Type B pancreatic cell (in vitro differentiated cells): Measurements from ENCODE around the gene ZNF750. TPM values are rescaled to one million over a fixed set of nuclear protein-coding genes. Genes with fewer than 3 reads are reported as not detected.

Experiments
- DNase-seq: peaks from one replicate; pipeline ENCODE4 v3.0.0; 2021; ENCODE audit warnings: mixed read lengths; ENCODE audit not compliant: unreplicated experiment; ENCODE audit errors: extremely low spot score
- H3K27ac Mint-ChIP-seq: 2 replicates; pipeline ENCODE4 v1.8.0; 2021; ENCODE audit warnings: mild to moderate bottlenecking, mixed read lengths
- H3K27me3 Mint-ChIP-seq: 2 replicates; pipeline ENCODE4 v1.8.0; 2021; ENCODE audit warnings: mixed read lengths
- H3K36me3 Mint-ChIP-seq: 2 replicates; pipeline ENCODE4 v1.8.0; 2021; ENCODE audit warnings: mixed read lengths
- H3K4me1 Mint-ChIP-seq: one replicate; pipeline ENCODE4 v1.8.0; 2021; ENCODE audit warnings: mixed read lengths; ENCODE audit not compliant: unreplicated experiment
- H3K4me3 Mint-ChIP-seq: 2 replicates; pipeline ENCODE4 v1.8.0; 2021; ENCODE audit warnings: mild to moderate bottlenecking, mixed read lengths
- H3K9me3 Mint-ChIP-seq: 2 replicates; pipeline ENCODE4 v1.8.0; 2021; ENCODE audit warnings: mixed read lengths
- total RNA-seq: library from RNA; stranded (reverse); gene quantifications from 2 replicates; pipeline ENCODE4 v1.2.1, GENCODE V29; 2021; ENCODE audit warnings: low replicate concordance
- TF ChIP-seq, protein P1 (sequence below): fragments of 200-600 bp; sonication (generic); conservative IDR thresholded peaks from 2 replicates; pipeline ENCODE4 v1.5.0; 2021; ENCODE audit warnings: antibody characterized with exemption, mild to moderate bottlenecking

Gene ZNF750
- total RNA-seq, 1 donor from 2014 or later = 10.3 TPM

DNA sequence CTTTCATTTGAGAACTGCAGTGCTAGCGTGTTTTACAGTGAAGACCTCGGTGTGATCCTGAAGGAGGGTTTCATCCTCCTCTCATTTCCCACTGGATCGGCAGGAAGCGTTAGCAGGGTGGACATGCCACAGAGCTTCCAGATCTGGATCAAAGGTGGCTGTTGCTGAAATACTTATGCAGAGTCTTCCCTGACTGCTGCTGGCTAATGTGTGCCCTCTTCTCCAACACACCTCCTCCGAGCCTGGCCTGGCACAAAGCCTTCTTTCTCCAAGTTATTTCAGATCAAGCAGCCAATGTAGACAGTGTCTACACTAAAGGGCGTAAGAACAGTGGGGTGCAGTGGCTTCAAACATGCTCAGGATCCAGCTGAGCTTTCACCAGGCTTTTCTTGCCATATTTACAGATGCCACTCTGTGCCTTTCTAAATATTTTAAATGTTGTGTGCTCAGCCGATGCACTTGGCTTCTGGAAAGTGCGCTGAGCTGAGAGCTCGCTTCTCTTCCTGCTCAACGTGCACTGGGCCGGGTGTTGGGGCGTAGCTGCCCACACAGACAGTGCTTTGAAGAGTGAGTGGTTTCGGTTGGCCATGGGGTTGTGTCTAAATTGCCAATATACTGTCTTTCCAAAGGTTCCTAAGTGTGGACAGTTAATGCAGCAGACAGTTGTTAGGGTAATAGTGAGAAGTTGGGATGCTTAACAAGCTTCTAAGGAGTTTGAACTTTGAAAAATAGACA, 2.1 kb downstream of the ZNF750 start:
- H3K27ac Mint-ChIP-seq = peak overlapping the region; percentile 89
- H3K4me3 Mint-ChIP-seq = peak overlapping the region; percentile 92
- no peaks in the 10 kb centered on the region for H3K27me3 Mint-ChIP-seq

DNA sequence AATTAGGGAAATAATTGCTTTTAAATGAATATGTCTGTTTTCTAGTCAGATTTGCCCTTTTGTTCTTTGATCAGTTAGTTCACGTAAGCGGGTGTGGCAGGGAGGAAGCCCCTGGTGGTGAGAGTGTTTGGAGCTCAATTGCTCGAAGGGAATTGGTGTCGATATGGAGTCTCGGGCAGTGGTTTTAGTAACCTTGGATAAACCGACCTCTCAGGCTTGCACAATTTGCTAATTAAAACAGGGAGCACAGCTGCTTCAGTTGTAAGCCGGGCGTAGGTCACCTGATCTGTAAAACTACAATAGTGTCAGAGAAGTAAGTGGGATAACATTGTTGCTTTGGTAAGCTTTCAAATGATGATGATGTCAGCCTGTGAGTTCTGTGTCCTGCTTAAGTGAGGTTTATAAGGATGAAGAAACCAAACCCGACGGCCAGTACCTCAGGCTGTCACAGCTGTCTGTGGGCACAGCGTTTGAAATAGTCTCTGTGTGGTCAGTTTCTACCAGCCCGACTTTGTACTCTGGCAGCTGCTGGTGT, 2.9 kb downstream of the ZNF750 start:
- TF ChIP-seq, protein P1, sequence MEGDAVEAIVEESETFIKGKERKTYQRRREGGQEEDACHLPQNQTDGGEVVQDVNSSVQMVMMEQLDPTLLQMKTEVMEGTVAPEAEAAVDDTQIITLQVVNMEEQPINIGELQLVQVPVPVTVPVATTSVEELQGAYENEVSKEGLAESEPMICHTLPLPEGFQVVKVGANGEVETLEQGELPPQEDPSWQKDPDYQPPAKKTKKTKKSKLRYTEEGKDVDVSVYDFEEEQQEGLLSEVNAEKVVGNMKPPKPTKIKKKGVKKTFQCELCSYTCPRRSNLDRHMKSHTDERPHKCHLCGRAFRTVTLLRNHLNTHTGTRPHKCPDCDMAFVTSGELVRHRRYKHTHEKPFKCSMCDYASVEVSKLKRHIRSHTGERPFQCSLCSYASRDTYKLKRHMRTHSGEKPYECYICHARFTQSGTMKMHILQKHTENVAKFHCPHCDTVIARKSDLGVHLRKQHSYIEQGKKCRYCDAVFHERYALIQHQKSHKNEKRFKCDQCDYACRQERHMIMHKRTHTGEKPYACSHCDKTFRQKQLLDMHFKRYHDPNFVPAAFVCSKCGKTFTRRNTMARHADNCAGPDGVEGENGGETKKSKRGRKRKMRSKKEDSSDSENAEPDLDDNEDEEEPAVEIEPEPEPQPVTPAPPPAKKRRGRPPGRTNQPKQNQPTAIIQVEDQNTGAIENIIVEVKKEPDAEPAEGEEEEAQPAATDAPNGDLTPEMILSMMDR = peak; percentile 64
- Mint-ChIP-seq H3K27ac (peak overlapping the region; percentile 89), H3K27me3 (no peaks in the 10 kb centered on the region), H3K9me3 (no peaks in the 10 kb centered on the region), H3K36me3 (peaks cover 7% of the 10 kb centered on the region), H3K4me3 (peak overlapping the region; percentile 92), H3K4me1 (peaks cover 29% of the 10 kb centered on the region)
- no peak for DNase-seq

More for the DNA sequence above, 2.1 kb downstream of the ZNF750 start:
- Mint-ChIP-seq H3K9me3 (no peaks in the 10 kb centered on the region), H3K36me3 (peaks cover 3% of the 10 kb centered on the region), H3K4me1 (peaks cover 33% of the 10 kb centered on the region)
- no peak for DNase-seq
- TF ChIP-seq, protein P1 = no peak

DNA sequence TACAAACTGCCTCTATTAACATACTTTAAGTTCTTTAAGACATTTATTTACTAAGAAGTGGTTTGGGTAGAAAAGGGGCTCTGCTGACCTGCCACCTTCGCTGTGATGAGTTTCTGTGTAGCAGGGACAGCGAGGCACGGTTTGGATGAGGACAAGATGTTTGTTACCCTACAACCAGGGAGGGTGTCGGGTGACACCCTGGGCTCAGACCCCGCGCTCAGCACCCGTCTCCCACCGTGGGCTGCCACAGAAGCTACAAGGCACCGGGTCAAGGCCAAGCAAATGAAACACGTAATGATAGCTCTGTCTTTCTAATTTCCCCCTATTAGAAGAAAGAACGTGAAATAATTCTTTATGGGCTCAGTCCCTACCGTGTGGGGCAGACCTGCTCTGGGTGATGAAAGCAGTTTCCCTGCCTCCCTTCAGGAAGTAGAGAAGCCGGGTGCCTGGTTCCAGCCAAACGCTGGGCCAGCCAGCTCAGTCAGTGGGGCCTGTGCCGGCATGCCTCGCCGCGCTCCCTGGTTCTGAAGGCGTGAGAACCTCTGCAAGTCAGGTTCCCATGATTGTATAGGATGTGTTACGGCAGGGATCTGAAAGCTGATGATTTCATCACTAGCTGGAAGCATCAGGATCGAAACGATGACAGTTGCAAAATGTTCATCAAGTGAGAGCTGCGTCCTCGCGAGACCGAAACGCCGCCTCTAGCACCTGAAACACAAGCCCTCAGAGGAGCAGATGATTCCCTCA, 3.9 kb downstream of the ZNF750 start:
- Mint-ChIP-seq H3K9me3 (no peaks in the 10 kb centered on the region), H3K36me3 (peaks cover 10% of the 10 kb centered on the region), H3K27me3 (no peaks in the 10 kb centered on the region), H3K4me3 (peak overlapping the region; percentile 92), H3K27ac (peak overlapping the region; percentile 89), H3K4me1 (peaks cover 29% of the 10 kb centered on the region)
- no peak for DNase-seq
- TF ChIP-seq, protein P1 = no peak

DNA sequence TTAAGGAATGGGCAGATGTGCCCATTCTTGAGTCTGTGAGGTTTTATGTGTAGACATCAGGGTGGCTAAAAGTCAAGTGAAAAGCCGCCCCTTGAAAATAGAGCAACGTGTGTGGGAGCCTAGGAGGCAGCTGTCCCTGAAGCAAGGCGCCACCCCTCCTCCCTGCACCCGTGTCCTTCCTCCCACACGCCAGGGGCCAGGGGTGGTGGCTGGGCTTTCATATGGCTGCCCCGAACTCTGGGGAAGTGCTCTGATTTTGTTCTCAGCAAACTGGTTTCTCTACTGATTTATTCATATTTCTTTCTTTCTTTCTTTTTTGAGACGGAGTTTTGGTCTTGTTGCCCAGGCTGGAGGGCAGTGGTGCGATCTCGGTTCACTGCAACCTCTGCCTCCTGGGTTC, 4.7 kb downstream of the ZNF750 start:
- peaks cover 10% of the 10 kb centered on the region for H3K36me3 Mint-ChIP-seq
- no peak overlapping the region for H3K4me3 Mint-ChIP-seq
- TF ChIP-seq, protein P1 = no peak
- H3K9me3 Mint-ChIP-seq = no peaks in the 10 kb centered on the region
- peaks cover 29% of the 10 kb centered on the region for H3K4me1 Mint-ChIP-seq
- no peaks in the 10 kb centered on the region for H3K27me3 Mint-ChIP-seq
- no peak for DNase-seq
- no peak overlapping the region for H3K27ac Mint-ChIP-seq

DNA sequence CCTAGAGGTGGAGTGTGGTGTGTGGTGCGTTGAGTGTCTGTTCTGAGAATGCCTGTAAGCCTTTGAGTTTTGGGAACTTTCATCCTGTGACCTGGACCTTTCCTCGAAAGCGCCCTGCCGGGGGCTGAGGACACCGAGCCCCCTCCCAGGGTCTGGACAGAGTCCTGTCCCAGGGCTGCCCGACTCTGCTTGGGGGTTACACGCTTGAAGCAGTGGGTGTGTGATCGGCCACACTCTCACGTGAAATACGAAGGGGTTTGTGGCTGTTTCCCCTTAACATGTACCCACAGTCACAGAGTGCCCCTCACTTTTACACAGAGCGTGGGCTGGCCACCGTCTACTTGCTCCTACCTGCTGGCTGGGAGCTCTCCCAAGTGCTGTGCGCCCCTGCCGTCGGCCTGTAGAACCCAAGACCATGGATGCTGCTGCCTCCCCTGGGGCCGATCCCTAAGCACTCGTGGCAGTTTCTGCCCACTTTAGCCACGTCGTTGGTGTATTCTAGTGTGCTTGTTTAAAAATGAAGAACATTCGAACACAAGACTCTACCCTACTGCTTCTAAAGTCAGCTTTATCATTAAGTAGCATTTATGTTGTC, 6.8 kb downstream of the ZNF750 start:
- peaks cover 27% of the 10 kb centered on the region for H3K36me3 Mint-ChIP-seq
- TF ChIP-seq, protein P1 = no peak
- H3K9me3 Mint-ChIP-seq = no peaks in the 10 kb centered on the region
- DNase-seq = no peak
- H3K4me3 Mint-ChIP-seq = no peak overlapping the region
- H3K27me3 Mint-ChIP-seq = no peaks in the 10 kb centered on the region
- H3K27ac Mint-ChIP-seq = peak overlapping the region; percentile 50
- H3K4me1 Mint-ChIP-seq = peaks cover 27% of the 10 kb centered on the region
